ENCODE measurements around the gene ABI3. TPM values are rescaled to one million over a fixed set of nuclear protein-coding genes. Genes with fewer than 3 reads are reported as not detected.

The ABI3 gene
- total RNA-seq, 1 experiment from 2014 or later = not detected

GRCh38 chr17:49213847-49214246 is 3.3 kb downstream of the ABI3 start:
- TF ChIP-seq CTCF (IDR thresholded peaks at IDR 0.05; ENCODE audit: unreplicated experiment) = no peak
- POLR2A ChIA-PET = interaction anchor here (0.6 kb wide), 1 partner anchor 521 kb away, joined by 3 read pairs; no protein-coding TSS in a partner anchor
- Mint-ChIP-seq H3K27ac (ENCODE audit: low read depth, unreplicated experiment) (no peak overlapping the region), H3K4me1 (ENCODE audit: insufficient read depth, unreplicated experiment) (peaks cover 7% of the 10 kb centered on the region), H3K4me3 (ENCODE audit: unreplicated experiment) (no peak overlapping the region), H3K9me3 (ENCODE audit: unreplicated experiment) (no peaks in the 10 kb centered on the region), H3K36me3 (ENCODE audit: insufficient read depth, unreplicated experiment) (peaks cover 6% of the 10 kb centered on the region), H3K27me3 (ENCODE audit: insufficient read depth, unreplicated experiment) (peaks cover 19% of the 10 kb centered on the region)
- BruUV-seq (replicated peaks) = no TSS peak
- DNase-seq (ENCODE audit: unreplicated experiment) = no peak
- intact Hi-C loops (cut with micrococcal nuclease) = no loop called here
- CTCF ChIA-PET = interaction anchor here (1.4 kb wide), 2 partner anchors 13 to 178 kb away, joined by 3 to 7 read pairs; no protein-coding TSS in a partner anchor

GRCh38 chr17:49214676-49215360 is 4.3 kb downstream of the ABI3 start:
- H3K9me3 Mint-ChIP-seq (ENCODE audit: unreplicated experiment) = no peaks in the 10 kb centered on the region
- no peaks in the 10 kb centered on the region for H3K4me1 Mint-ChIP-seq (ENCODE audit: insufficient read depth, unreplicated experiment)
- POLR2A ChIA-PET = interaction anchor here (0.6 to 0.7 kb wide), 2 partner anchors 13 to 75 kb away, joined by 3 read pairs; no protein-coding TSS in a partner anchor
- TF ChIP-seq CTCF (IDR thresholded peaks at IDR 0.05; ENCODE audit: unreplicated experiment) = no peak
- H3K4me3 Mint-ChIP-seq (ENCODE audit: unreplicated experiment) = no peak overlapping the region
- peaks cover 10% of the 10 kb centered on the region for H3K27me3 Mint-ChIP-seq (ENCODE audit: insufficient read depth, unreplicated experiment)
- CTCF ChIA-PET = interaction anchor here (0.5 to 1.4 kb wide), 4 partner anchors 12 to 658 kb away, joined by 3 to 7 read pairs (median 5); no protein-coding TSS in a partner anchor
- H3K27ac Mint-ChIP-seq (ENCODE audit: low read depth, unreplicated experiment) = no peak overlapping the region
- peak; percentile 18 for DNase-seq (ENCODE audit: unreplicated experiment)
- no TSS peak for BruUV-seq (replicated peaks)
- intact Hi-C loops (cut with micrococcal nuclease) = no loop called here
- H3K36me3 Mint-ChIP-seq (ENCODE audit: insufficient read depth, unreplicated experiment) = peaks cover 6% of the 10 kb centered on the region

- POLR2A ChIA-PET = no interaction called here
- intact Hi-C loops (cut with micrococcal nuclease) = no loop called here
- Mint-ChIP-seq H3K27me3 (ENCODE audit: insufficient read depth, unreplicated experiment) (peaks cover 10% of the 10 kb centered on the region), H3K4me1 (ENCODE audit: insufficient read depth, unreplicated experiment) (no peaks in the 10 kb centered on the region), H3K4me3 (ENCODE audit: unreplicated experiment) (no peak overlapping the region), H3K36me3 (ENCODE audit: insufficient read depth, unreplicated experiment) (peaks cover 6% of the 10 kb centered on the region), H3K27ac (ENCODE audit: low read depth, unreplicated experiment) (no peak overlapping the region), H3K9me3 (ENCODE audit: unreplicated experiment) (no peaks in the 10 kb centered on the region)
- no peak for TF ChIP-seq CTCF (IDR thresholded peaks at IDR 0.05; ENCODE audit: unreplicated experiment)
- no peak for DNase-seq (ENCODE audit: unreplicated experiment)
- CTCF ChIA-PET = no interaction called here
- no TSS peak for BruUV-seq (replicated peaks)
Observed at GRCh38 chr17:49216482-49216881, 6.0 kb downstream of the ABI3 start.

GRCh38 chr17:49216953-49217650 is 6.6 kb downstream of the ABI3 start:
- ChIA-PET POLR2A (no interaction called here), CTCF (interaction anchor here (0.6 kb wide), 1 partner anchor 494 kb away, joined by 3 read pairs; no protein-coding TSS in a partner anchor)
- intact Hi-C loops (cut with micrococcal nuclease) = no loop called here
- BruUV-seq (replicated peaks) = no TSS peak
- TF ChIP-seq CTCF (IDR thresholded peaks at IDR 0.05; ENCODE audit: unreplicated experiment) = no peak
- Mint-ChIP-seq H3K4me1 (ENCODE audit: insufficient read depth, unreplicated experiment) (no peaks in the 10 kb centered on the region), H3K4me3 (ENCODE audit: unreplicated experiment) (no peak overlapping the region), H3K9me3 (ENCODE audit: unreplicated experiment) (no peaks in the 10 kb centered on the region), H3K27me3 (ENCODE audit: insufficient read depth, unreplicated experiment) (peaks cover 8% of the 10 kb centered on the region), H3K27ac (ENCODE audit: low read depth, unreplicated experiment) (no peak overlapping the region), H3K36me3 (ENCODE audit: insufficient read depth, unreplicated experiment) (peaks cover 6% of the 10 kb centered on the region)
- DNase-seq (ENCODE audit: unreplicated experiment) = no peak

All from MCF 10A (cell line).